IMR-90 (cell line): ENCODE data around the gene AIP. TPM values are rescaled to one million over a fixed set of nuclear protein-coding genes. Genes with fewer than 3 reads are reported as not detected.

ENCODE experiments used
- ATAC-seq: fragments of 200-7000 bp; cut with Tn5 transposase; 2 replicates; pipeline ENCODE4 v1.9.1; 2020; ENCODE audit warnings: low read depth, mild to moderate bottlenecking, moderate library complexity
- BruUV-seq: library from RNA; stranded (reverse); fragments of 400-500 nt; replicated peaks from 2 replicates; lab custom pipeline; 2021; lab: Mats Ljungman, UMichigan
- CTCF ChIA-PET: fragments of 300-600 bp; formaldehyde crosslinking; extraction: SDS; loops from one replicate; lab custom pipeline; 2021; ENCODE audit warnings: antibody characterized with exemption; lab: Yijun Ruan, JAX
- POLR2A ChIA-PET: fragments of 300-600 bp; sonication (Branson Sonifier 250); formaldehyde crosslinking; loops from one replicate; lab custom pipeline; 2022; ENCODE audit warnings: antibody characterized with exemption; ENCODE audit not compliant: unreplicated experiment; lab: Charles Lee
- DNase-seq: peaks from one replicate; pipeline ENCODE4 v3.0.0; 2013
- H2AFZ ChIP-seq: replicated peaks from 2 replicates; pipeline ENCODE3; 2013; ENCODE audit warnings: low read length, mild to moderate bottlenecking; ENCODE audit not compliant: poor library complexity
- H2AK5ac ChIP-seq: 2 replicates; pipeline ENCODE4 v1.6.1; 2013; ENCODE audit warnings: low read depth, low read length, inconsistent platforms
- H2AK9ac ChIP-seq: replicated peaks from 2 replicates; pipeline ENCODE3; 2013; ENCODE audit warnings: mild to moderate bottlenecking, low read depth, low read length, moderate library complexity; ENCODE audit not compliant: poor library complexity
- H2BK120ac ChIP-seq: 2 replicates; pipeline ENCODE4 v1.6.1; 2013; ENCODE audit warnings: low read depth, low read length, inconsistent platforms
- H2BK15ac ChIP-seq: 3 replicates; pipeline ENCODE4 v1.6.1; 2013; ENCODE audit warnings: low read depth, low read length, inconsistent platforms
- H2BK20ac ChIP-seq: 2 replicates; pipeline ENCODE4 v1.6.1; 2013; ENCODE audit warnings: low read depth, mild to moderate bottlenecking, inconsistent platforms, low read length, moderate library complexity
- H2BK5ac ChIP-seq: 2 replicates; pipeline ENCODE4 v1.6.1; 2013; ENCODE audit warnings: mild to moderate bottlenecking, low read depth, low read length, inconsistent platforms; ENCODE audit not compliant: poor library complexity, severe bottlenecking
- H3K14ac ChIP-seq: replicated peaks from 2 replicates; pipeline ENCODE4 v1.6.1; 2013; ENCODE audit warnings: low read depth, low read length, inconsistent platforms
- H3K18ac ChIP-seq: 2 replicates; pipeline ENCODE4 v1.6.1; 2013; ENCODE audit warnings: low read depth, low read length, control low read depth
- H3K23ac ChIP-seq: 2 replicates; pipeline ENCODE4 v1.6.1; 2013; ENCODE audit warnings: low read depth, low read length, inconsistent platforms
- H3K27ac ChIP-seq: 2 replicates; pipeline ENCODE4 v1.5.1; 2013; ENCODE audit warnings: mild to moderate bottlenecking, control low read depth, low read length; ENCODE audit not compliant: insufficient read depth
- H3K27me3 ChIP-seq: 2 replicates; pipeline ENCODE4 v1.6.1; 2013; ENCODE audit warnings: low read length; ENCODE audit not compliant: control insufficient read depth, insufficient read depth
- H3K36me3 ChIP-seq: 2 replicates; pipeline ENCODE4 v1.6.1; 2013; ENCODE audit warnings: low read length, mixed read lengths; ENCODE audit not compliant: control insufficient read depth, insufficient read depth
- H3K4ac ChIP-seq: 2 replicates; pipeline ENCODE4 v1.6.1; 2013; ENCODE audit warnings: low read depth, low read length, inconsistent platforms
- H3K4me1 ChIP-seq: 2 replicates; pipeline ENCODE4 v1.6.1; 2013; ENCODE audit warnings: low read length, mixed read lengths; ENCODE audit not compliant: control insufficient read depth, insufficient read depth
- H3K4me2 ChIP-seq: 2 replicates; pipeline ENCODE4 v1.6.1; 2013; ENCODE audit warnings: low read depth, mild to moderate bottlenecking, control low read depth, low read length, moderate library complexity
- H3K4me3 ChIP-seq: 2 replicates; pipeline ENCODE4 v1.5.1; 2013; ENCODE audit warnings: low read depth, mild to moderate bottlenecking, control low read depth, low read length, moderate library complexity; ENCODE audit not compliant: insufficient read depth
- H3K56ac ChIP-seq: 2 replicates; pipeline ENCODE4 v1.6.1; 2013; ENCODE audit warnings: low read length, inconsistent platforms; ENCODE audit not compliant: insufficient read depth; ENCODE audit errors: extremely low read depth
- H3K79me1 ChIP-seq, 2 experiments: 2 replicates each; pipeline ENCODE4 v1.6.1; 2013; ENCODE audit warnings: low read length in 2 of 2, inconsistent platforms in 1 of 2, low read depth in 1 of 2
- H3K9ac ChIP-seq: 2 replicates; pipeline ENCODE4 v1.6.1; 2013; ENCODE audit warnings: low read depth, low read length, control low read depth
- H3K9me1 ChIP-seq: 2 replicates; pipeline ENCODE4 v1.6.1; 2013; ENCODE audit warnings: low read length, inconsistent platforms; ENCODE audit not compliant: insufficient read depth
- H3K9me3 ChIP-seq: 2 replicates; pipeline ENCODE4 v1.6.1; 2013; ENCODE audit warnings: low read length; ENCODE audit not compliant: control insufficient read depth, insufficient read depth
- H4K20me1 ChIP-seq: 2 replicates; pipeline ENCODE4 v1.6.1; 2013; ENCODE audit warnings: low read length, inconsistent platforms; ENCODE audit not compliant: insufficient read depth
- H4K5ac ChIP-seq: 2 replicates; pipeline ENCODE4 v1.6.1; 2013; ENCODE audit warnings: mild to moderate bottlenecking, low read depth, low read length, control low read depth
- H4K8ac ChIP-seq, 2 experiments: 2 replicates each; pipeline ENCODE4 v1.6.1; 2013; ENCODE audit warnings: low read depth in 2 of 2, low read length in 2 of 2, control low read depth in 1 of 2, inconsistent platforms in 1 of 2
- H4K91ac ChIP-seq: 2 replicates; pipeline ENCODE4 v1.6.1; 2013; ENCODE audit warnings: low read depth, low read length, inconsistent platforms; ENCODE audit not compliant: insufficient read depth
- BHLHE40 ChIP-seq: fragments of 150-350 bp; IDR thresholded peaks from 2 replicates; pipeline ENCODE4 v1.6.1; 2016; ENCODE audit warnings: mild to moderate bottlenecking, low read depth, low read length
- CEBPB ChIP-seq: IDR thresholded peaks from 2 replicates; pipeline ENCODE4 v1.6.1; 2012; ENCODE audit warnings: low read depth, low read length, improper control_type of control experiment
- CHD1 ChIP-seq: IDR thresholded peaks from 2 replicates; pipeline ENCODE4 v1.6.1; 2012; ENCODE audit warnings: low read depth, low read length, improper control_type of control experiment
- ELK1 ChIP-seq: fragments of 150-350 bp; IDR thresholded peaks from 2 replicates; pipeline ENCODE4 v1.6.1; 2016; ENCODE audit warnings: low read depth, mild to moderate bottlenecking, low read length, moderate library complexity, borderline replicate concordance
- FOS ChIP-seq: fragments of 150-350 bp; IDR thresholded peaks from 2 replicates; pipeline ENCODE4 v1.6.1; 2016; ENCODE audit warnings: low read depth, low read length
- MAFK ChIP-seq: IDR thresholded peaks from 2 replicates; pipeline ENCODE4 v1.6.1; 2012; ENCODE audit warnings: low read depth, low read length, improper control_type of control experiment
- MAZ ChIP-seq: IDR thresholded peaks from 2 replicates; pipeline ENCODE4 v1.6.1; 2012; ENCODE audit warnings: low read depth, mild to moderate bottlenecking, low read length, improper control_type of control experiment, moderate library complexity, borderline replicate concordance
- MXI1 ChIP-seq: IDR thresholded peaks from 2 replicates; pipeline ENCODE4 v1.6.1; 2012; ENCODE audit warnings: low read depth, mild to moderate bottlenecking, low read length, moderate library complexity, borderline replicate concordance
- NFE2L2 ChIP-seq: fragments of 150-350 bp; IDR thresholded peaks from 2 replicates; pipeline ENCODE4 v1.6.1; 2016; ENCODE audit warnings: low read depth, mild to moderate bottlenecking, low read length
- POLR2A ChIP-seq: IDR thresholded peaks from 2 replicates; pipeline ENCODE4 v1.6.1; 2012; ENCODE audit warnings: mild to moderate bottlenecking, low read depth, low read length
- RAD21 ChIP-seq: IDR thresholded peaks from 2 replicates; pipeline ENCODE4 v1.6.1; 2012; ENCODE audit warnings: low read length, improper control_type of control experiment
- RCOR1 ChIP-seq: IDR thresholded peaks from 2 replicates; pipeline ENCODE4 v1.6.1; 2012; ENCODE audit warnings: mild to moderate bottlenecking, low read length, improper control_type of control experiment; ENCODE audit not compliant: insufficient replicate concordance
- RFX5 ChIP-seq: IDR thresholded peaks from 2 replicates; pipeline ENCODE4 v1.8.0; 2012; ENCODE audit warnings: low read depth, mild to moderate bottlenecking, low read length, moderate library complexity
- SMC3 ChIP-seq: fragments of 150-350 bp; IDR thresholded peaks from 2 replicates; pipeline ENCODE4 v1.6.1; 2016; ENCODE audit warnings: low read depth, mild to moderate bottlenecking, antibody characterized with exemption, low read length, moderate library complexity
- WGBS, 2 experiments: methylation state at CpG; one replicate each; pipeline versions ENCODE4 v1.1.5 to v1.1.7; 2013; ENCODE audit warnings: missing lambda C conversion rate in 2 of 2; ENCODE audit not compliant: insufficient read length in 1 of 2; ENCODE audit errors: extremely low coverage in 2 of 2; 5-methylcytosine and 5-hydroxymethylcytosine counted together
- dilution Hi-C: fragments of 300-500 bp; cut with HindIII; formaldehyde crosslinking; loops from one replicate; pipeline ENCODE4 v1.14.3; 2018; ENCODE audit warnings: low sequenced_read_pairs; ENCODE audit not compliant: unreplicated experiment
- in situ Hi-C: fragments of 300-500 bp; cut with MboI; formaldehyde crosslinking; loops from 3 replicates; pipeline ENCODE4 v1.14.3; 2019; ENCODE audit warnings: low sequenced_read_pairs, inconsistent platforms, mixed read lengths
- intact Hi-C: fragments of 100-400 bp; cut with micrococcal nuclease; formaldehyde crosslinking; loops from 2 replicates; pipeline ENCODE4 v1.10.0; 2022
- polyA plus RNA-seq, 3 experiments: library from polyadenylated mRNA; depleted of rRNA; stranded (reverse); fragments of >200 nt; gene quantifications; 2 replicates each; pipeline ENCODE4 v1.2.3, GENCODE V29; 2012; ENCODE audit warnings: low replicate concordance in 1 of 3
- total RNA-seq: library from RNA; depleted of rRNA; stranded (reverse); fragments of >200 nt; gene quantifications from 2 replicates; pipeline ENCODE4 v1.2.3, GENCODE V29; 2012
- TF ChIP-seq, protein P1 (sequence below): fragments of 150-350 bp; IDR thresholded peaks from 2 replicates; pipeline ENCODE4 v1.6.1; 2017; ENCODE audit warnings: mild to moderate bottlenecking, antibody characterized with exemption, low read length, low read depth

The AIP gene
- total and polyA plus RNA-seq, 2 of the 4 experiments (the other 2 are of a cell fraction) = 95.5 to 122 TPM

- ATAC-seq (no peak), DNase-seq (no peak)
- Histone ChIP-seq H3K4me3 (no peak overlapping the region), H3K4me2 (no peak overlapping the region), H3K18ac (no peak overlapping the region), H2AK9ac (peak overlapping the region; percentile 55), H2BK15ac (no peak overlapping the region), H4K5ac (no peak overlapping the region), H3K9ac (no peak overlapping the region), H3K4me1 (peaks cover 9% of the 10 kb centered on the region), H3K23ac (no peak overlapping the region), H3K36me3 (peaks cover 2% of the 10 kb centered on the region; the same call in 1 of the 2 replicates), H4K8ac (no peak overlapping the region), H3K27ac (no peak overlapping the region), H3K27me3 (peaks cover 3% of the 10 kb centered on the region; the same call in 1 of the 2 replicates), H3K9me3 (no peaks in the 10 kb centered on the region), H2AFZ (no peak overlapping the region), H4K20me1 (no peaks in the 10 kb centered on the region), H2BK20ac (no peak overlapping the region), H3K14ac (no peak overlapping the region), H3K56ac (no peak overlapping the region), H3K79me1 (peaks cover 4 to 24% of the 10 kb centered on the region in 2 experiments; a peak in 2 of 4 replicates), H2BK5ac (no peak overlapping the region), H2AK5ac (no peak overlapping the region), H3K9me1 (peaks cover 12% of the 10 kb centered on the region), H2BK120ac (no peak overlapping the region), H4K91ac (no peak overlapping the region), H3K4ac (no peak overlapping the region)
- in situ Hi-C loops = no loop called here
- 86% methylated on average over 6 of the region's 11 CpGs; no CpG with 5 or more reads in 1 of the 2 experiments for WGBS, 2 experiments
- dilution Hi-C loops = no loop called here
- intact Hi-C loops = no loop called here
- ChIA-PET POLR2A (interaction anchor here (0.6 kb wide), 1 partner anchor 93 kb away, joined by 11 read pairs; no protein-coding TSS in a partner anchor), CTCF (no interaction called here)
- BruUV-seq = no TSS peak
- TF ChIP-seq RFX5 (no peak), POLR2A (no peak), MAZ (no peak), RCOR1 (no peak), CHD1 (no peak), BHLHE40 (no peak), SMC3 (no peak), RAD21 (no peak), FOS (no peak), NFE2L2 (no peak), ELK1 (no peak), MXI1 (no peak), CEBPB (no peak), MAFK (no peak)
- TF ChIP-seq, protein P1, sequence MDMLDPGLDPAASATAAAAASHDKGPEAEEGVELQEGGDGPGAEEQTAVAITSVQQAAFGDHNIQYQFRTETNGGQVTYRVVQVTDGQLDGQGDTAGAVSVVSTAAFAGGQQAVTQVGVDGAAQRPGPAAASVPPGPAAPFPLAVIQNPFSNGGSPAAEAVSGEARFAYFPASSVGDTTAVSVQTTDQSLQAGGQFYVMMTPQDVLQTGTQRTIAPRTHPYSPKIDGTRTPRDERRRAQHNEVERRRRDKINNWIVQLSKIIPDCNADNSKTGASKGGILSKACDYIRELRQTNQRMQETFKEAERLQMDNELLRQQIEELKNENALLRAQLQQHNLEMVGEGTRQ = no peak
These were observed 15.7 kb upstream of the AIP start for GRCh38 chr11:67466962-67467771.
